ENCODE data around the gene SLC44A1. TPM values are rescaled to one million over a fixed set of nuclear protein-coding genes. Genes with fewer than 3 reads are reported as not detected.
A peak's percentile ranks its signal among the peaks of the same experiment; 100 is the strongest.

Gene SLC44A1
- total RNA-seq, 2 experiments from 2014 or later = 26.6 to 71.6 TPM

- no peak for TF ChIP-seq EZH2phosphoT487 (IDR thresholded peaks at IDR 0.05; ENCODE audit: borderline replicate concordance, low read depth, low read length)
- TF ChIP-seq CTCF (conservative IDR thresholded peaks at IDR 0.05; ENCODE audit: low read length) = no peak
- H3K9me3 ChIP-seq (ENCODE audit: low read length) = no peaks in the 10 kb centered on the region
- peaks cover 69% of the 10 kb centered on the region for H3K4me1 ChIP-seq (ENCODE audit: insufficient read depth, low read length, poor library complexity, severe bottlenecking)
- H3K36me3 ChIP-seq (ENCODE audit: insufficient read depth, low read length) = no peaks in the 10 kb centered on the region
- no TSS peak for BruUV-seq (replicated peaks)
- peak overlapping the region; percentile 8 for H3K4me3 ChIP-seq (ENCODE audit: low read depth, low read length, poor library complexity, severe bottlenecking)
- H4K20me1 ChIP-seq (ENCODE audit: insufficient read depth, low read length) = no peaks in the 10 kb centered on the region
- POLR2A ChIA-PET = interaction anchor here (1.4 to 4.3 kb wide), 2 partner anchors 12 to 19 kb away, joined by 4 to 32 read pairs; partner anchors contain the start of gene SLC44A1
- H3K4me2 ChIP-seq (ENCODE audit: low read length) = peak overlapping the region; percentile 64
- intact Hi-C loops (cut with micrococcal nuclease; ENCODE audit: unreplicated experiment) = loop anchor here (5.0 kb wide), 1 partner anchor 74 kb away; no protein-coding TSS in a partner anchor
- CTCF ChIA-PET (ENCODE audit: unreplicated experiment) = interaction anchor here (1.1 kb wide), 1 partner anchor 13 kb away, joined by 4 read pairs; no protein-coding TSS in a partner anchor
- H3K27ac ChIP-seq (ENCODE audit: low read depth, low read length, poor library complexity, severe bottlenecking) = peak overlapping the region; percentile 81
- peak; percentile 20 for DNase-seq (ENCODE audit: low spot score)
- no peaks in the 10 kb centered on the region for H3K9me2 ChIP-seq (ENCODE audit: insufficient read depth, low read length)
- H3K79me2 ChIP-seq (ENCODE audit: insufficient read depth, low read depth, low read length) = peaks cover 92% of the 10 kb centered on the region
- no peak overlapping the region for H2AFZ ChIP-seq (ENCODE audit: low read length)
These were observed 13.4 kb downstream of the SLC44A1 start for GRCh38 chr9:105257809-105258208.

DNA sequence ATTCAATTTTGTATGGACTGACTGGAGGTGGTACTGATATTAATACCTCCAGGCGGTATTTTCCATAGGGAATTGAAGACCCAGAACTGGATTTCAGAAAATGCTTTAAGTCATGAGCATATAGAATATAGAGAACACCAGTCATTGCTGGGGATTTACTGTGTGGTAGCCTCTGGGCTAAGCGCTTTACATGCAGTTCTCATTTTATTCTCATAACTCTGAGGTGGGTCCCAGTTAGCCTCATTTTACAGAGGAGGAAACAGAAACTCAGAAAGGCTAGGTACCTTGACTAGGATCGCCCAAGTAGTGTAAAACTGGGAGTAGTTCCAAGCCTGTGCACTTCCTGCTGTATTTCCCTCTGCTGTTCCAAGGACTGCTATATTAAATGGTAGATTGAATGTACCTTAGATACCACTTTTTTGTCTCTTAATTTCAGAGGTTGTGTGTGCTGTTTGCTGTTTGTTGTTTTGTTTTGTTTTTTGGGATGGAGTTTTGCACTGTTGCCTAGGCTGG lies 13.8 kb downstream of the SLC44A1 start:
- Histone ChIP-seq H4K20me1 (ENCODE audit: insufficient read depth, low read length) (no peaks in the 10 kb centered on the region), H3K79me2 (ENCODE audit: insufficient read depth, low read depth, low read length) (peaks cover 90% of the 10 kb centered on the region), H3K4me3 (ENCODE audit: low read depth, low read length, poor library complexity, severe bottlenecking) (peak overlapping the region; percentile 8), H2AFZ (ENCODE audit: low read length) (no peak overlapping the region), H3K36me3 (ENCODE audit: insufficient read depth, low read length) (no peaks in the 10 kb centered on the region), H3K4me1 (ENCODE audit: insufficient read depth, low read length, poor library complexity, severe bottlenecking) (peaks cover 69% of the 10 kb centered on the region), H3K9me3 (ENCODE audit: low read length) (no peaks in the 10 kb centered on the region), H3K4me2 (ENCODE audit: low read length) (peak overlapping the region; percentile 64), H3K9me2 (ENCODE audit: insufficient read depth, low read length) (no peaks in the 10 kb centered on the region), H3K27ac (ENCODE audit: low read depth, low read length, poor library complexity, severe bottlenecking) (peak overlapping the region; percentile 81)
- ChIA-PET CTCF (ENCODE audit: unreplicated experiment) (no interaction called here), POLR2A (interaction anchor here (4.3 kb wide), 1 partner anchor 12 kb away, joined by 32 read pairs; the partner anchor contains the start of gene SLC44A1)
- peak; percentile 18 for DNase-seq (ENCODE audit: low spot score)
- intact Hi-C loops (cut with micrococcal nuclease; ENCODE audit: unreplicated experiment) = loop anchor here (5.0 kb wide), 1 partner anchor 74 kb away; no protein-coding TSS in a partner anchor
- no TSS peak for BruUV-seq (replicated peaks)
- TF ChIP-seq CTCF (conservative IDR thresholded peaks at IDR 0.05; ENCODE audit: low read length) (no peak), EZH2phosphoT487 (IDR thresholded peaks at IDR 0.05; ENCODE audit: borderline replicate concordance, low read depth, low read length) (no peak)

DNA sequence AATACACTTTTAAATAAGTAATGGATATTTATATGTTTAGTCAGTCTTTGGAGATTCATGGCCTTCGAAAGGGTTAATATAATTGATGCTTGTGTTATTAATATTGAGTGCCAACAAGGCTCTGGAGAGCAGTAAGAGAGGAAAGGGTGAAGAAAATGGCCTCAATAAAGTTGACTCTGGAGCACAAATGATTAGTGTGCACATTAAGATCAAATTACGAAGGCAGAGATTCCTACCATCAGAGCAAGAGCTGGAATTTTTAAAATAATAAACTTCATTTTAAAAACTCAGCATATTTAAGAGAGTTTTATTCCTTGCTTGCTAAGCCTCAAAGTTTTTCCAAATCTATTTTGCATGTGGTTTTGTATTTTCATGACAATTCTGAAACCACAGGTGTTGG lies 14.8 kb downstream of the SLC44A1 start:
- H3K9me2 ChIP-seq (ENCODE audit: insufficient read depth, low read length) = no peaks in the 10 kb centered on the region
- peak overlapping the region; percentile 30 for H3K4me3 ChIP-seq (ENCODE audit: low read depth, low read length, poor library complexity, severe bottlenecking)
- no peak for TF ChIP-seq EZH2phosphoT487 (IDR thresholded peaks at IDR 0.05; ENCODE audit: borderline replicate concordance, low read depth, low read length)
- no peak for TF ChIP-seq CTCF (conservative IDR thresholded peaks at IDR 0.05; ENCODE audit: low read length)
- no peaks in the 10 kb centered on the region for H4K20me1 ChIP-seq (ENCODE audit: insufficient read depth, low read length)
- POLR2A ChIA-PET = interaction anchor here (1.1 to 1.5 kb wide), 2 partner anchors 12 to 44 kb away, joined by 3 read pairs; no protein-coding TSS in a partner anchor
- intact Hi-C loops (cut with micrococcal nuclease; ENCODE audit: unreplicated experiment) = loop anchor here (1.0 to 5.0 kb wide), 2 partner anchors 73 to 101 kb away; no protein-coding TSS in a partner anchor
- H3K36me3 ChIP-seq (ENCODE audit: insufficient read depth, low read length) = no peaks in the 10 kb centered on the region
- H3K79me2 ChIP-seq (ENCODE audit: insufficient read depth, low read depth, low read length) = peaks cover 89% of the 10 kb centered on the region
- BruUV-seq (replicated peaks) = no TSS peak
- CTCF ChIA-PET (ENCODE audit: unreplicated experiment) = no interaction called here
- H3K4me2 ChIP-seq (ENCODE audit: low read length) = peak overlapping the region; percentile 64
- peak overlapping the region; percentile 81 for H3K27ac ChIP-seq (ENCODE audit: low read depth, low read length, poor library complexity, severe bottlenecking)
- no peaks in the 10 kb centered on the region for H3K9me3 ChIP-seq (ENCODE audit: low read length)
- H3K4me1 ChIP-seq (ENCODE audit: insufficient read depth, low read length, poor library complexity, severe bottlenecking) = peaks cover 68% of the 10 kb centered on the region
- no peak overlapping the region; the same call in 1 of the 2 replicates for H2AFZ ChIP-seq (ENCODE audit: low read length)
- peak; percentile 38 for DNase-seq (ENCODE audit: low spot score)

Measured in OCI-LY7 (cell line).